HG02885 (cell line): Measurements from ENCODE around the gene GALNT9.
"Not testable (repeated sequence)": the region's sequence is repeated elsewhere in the genome, so short reads cannot be mapped to it uniquely, and the experiment has no call there.

Experiments used
- ATAC-seq: cut with Tn5 transposase; IDR thresholded peaks from one replicate; pipeline ENCODE4 v1.9.1; 2021; ENCODE audit warnings: mild to moderate bottlenecking; ENCODE audit not compliant: unreplicated experiment, poor library complexity

GALNT9 gene

GRCh38 chr12:132153501-132154340 is 175.7 kb downstream of the GALNT9 start:
- ATAC-seq = peak; percentile 83

GRCh38 chr12:132152953-132153352 is 176.4 kb downstream of the GALNT9 start:
- no peak for ATAC-seq

- ATAC-seq = no peak
Observed at GRCh38 chr12:132152411-132152821, 177.0 kb downstream of the GALNT9 start.

DNA sequence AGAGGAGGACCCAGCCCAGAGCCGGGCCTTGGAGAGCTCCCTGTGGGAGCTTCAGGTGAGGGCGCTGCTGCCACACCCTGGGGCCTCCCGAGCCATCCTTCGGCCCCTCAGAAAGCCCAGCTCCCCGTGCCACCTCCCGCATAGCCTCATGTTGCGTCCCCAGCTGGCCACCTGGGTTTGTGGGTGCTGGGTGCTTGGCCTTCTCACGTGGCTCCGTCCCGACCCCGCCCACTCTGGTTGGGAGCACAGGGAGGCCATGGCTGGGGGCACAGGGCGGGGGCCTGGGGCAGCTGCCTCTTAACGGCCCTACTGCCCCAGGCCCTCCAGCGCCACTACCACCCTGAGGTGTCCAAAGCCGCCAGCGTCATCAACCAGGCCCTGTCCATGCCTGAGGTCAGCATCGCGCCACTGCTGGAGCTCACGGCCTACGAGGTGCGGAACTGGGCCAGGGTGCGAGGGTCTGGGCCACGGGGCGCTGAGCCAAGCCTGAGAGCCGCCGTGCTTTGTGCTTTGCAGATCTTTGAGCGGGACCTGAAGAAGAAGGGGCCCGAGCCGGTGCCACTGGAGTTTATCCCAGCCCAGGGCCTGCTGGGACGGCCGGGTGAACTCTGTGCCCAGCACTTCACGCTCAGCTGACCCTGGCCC is 177.5 kb downstream of the GALNT9 start:
- no peak for ATAC-seq

- ATAC-seq = no peak
Observed at GRCh38 chr12:132151145-132151765, 178.1 kb downstream of the GALNT9 start.

DNA sequence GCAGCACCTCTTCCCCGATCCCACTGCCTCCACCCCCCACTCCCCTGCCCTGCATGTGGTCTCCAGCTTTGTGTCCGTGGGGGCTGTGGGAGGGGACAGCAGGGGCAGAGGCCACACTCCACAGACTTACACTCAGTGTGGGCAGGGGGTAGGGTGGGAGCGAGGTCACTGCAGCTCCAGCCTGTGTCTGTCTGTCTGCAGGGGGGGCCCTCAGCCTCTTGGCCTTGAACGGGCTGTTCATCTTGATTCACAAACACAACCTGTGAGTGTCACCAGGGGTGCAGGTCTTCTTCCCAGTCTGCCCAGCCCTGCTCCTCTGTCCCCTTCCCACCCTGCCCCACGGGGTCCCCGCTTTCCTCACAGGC is 178.6 kb downstream of the GALNT9 start:
- no peak for ATAC-seq

- ATAC-seq = not testable (repeated sequence)
Observed at GRCh38 chr12:132149526-132149925, 179.9 kb downstream of the GALNT9 start.

GRCh38 chr12:132148368-132149045 is 180.9 kb downstream of the GALNT9 start:
- no peak for ATAC-seq

GRCh38 chr12:132147423-132148367 is 181.7 kb downstream of the GALNT9 start:
- ATAC-seq = no peak

DNA sequence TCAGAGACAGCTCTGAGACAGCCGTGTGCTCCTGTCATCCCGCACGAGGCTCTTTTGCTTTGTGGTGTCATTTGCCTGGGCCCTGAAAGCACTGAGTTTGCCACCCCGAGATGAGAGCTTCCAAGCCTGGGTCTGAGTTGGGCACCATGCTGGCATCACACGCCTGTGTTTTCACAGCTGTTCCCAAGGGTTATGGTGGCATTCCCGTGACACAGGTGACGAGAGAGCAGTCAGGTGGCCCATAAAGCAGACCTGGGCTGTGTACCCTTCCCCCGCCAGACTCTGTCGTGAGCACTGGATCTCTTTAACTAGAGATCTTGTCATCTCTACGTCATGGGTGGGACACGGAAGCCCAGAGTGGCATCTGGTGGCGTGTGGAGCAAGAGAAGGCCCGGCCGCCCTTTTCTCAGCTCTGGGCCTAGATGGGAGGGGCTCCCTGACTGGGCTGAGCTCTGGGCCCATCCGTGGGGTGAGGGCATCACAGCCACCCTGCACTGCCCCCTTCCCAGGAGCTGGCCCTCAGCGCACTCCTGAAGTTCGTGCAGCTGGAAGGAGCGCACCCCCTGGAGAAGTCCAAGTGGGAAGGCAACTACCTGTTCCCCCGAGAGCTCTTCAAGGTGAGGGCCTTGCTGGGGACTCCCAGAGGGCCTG is 182.5 kb downstream of the GALNT9 start:
- no peak for ATAC-seq
